Germinal center (tissue), 1 donor: ENCODE measurements around the gene MAGED2.
"Not testable (repeated sequence)": the region's sequence is repeated elsewhere in the genome, so short reads cannot be mapped to it uniquely, and the experiment has no call there.

Experiments
- DNase-seq: peaks from one replicate; pipeline ENCODE4 v3.0.0; 2012; ENCODE audit warnings: mixed read lengths, low spot score

Gene MAGED2

GRCh38 chrX:54807524-54808108, at the start of gene MAGED2:
MAGED2 (plus strand) TSS chrX:54807745; CDS start chrX:54809332, 1,587 bp downstream.
- peak; percentile 12 for DNase-seq

GRCh38 chrX:54758114-54759055, 49.2 kb upstream of the MAGED2 start:
- no peak for DNase-seq

GRCh38 chrX:54774391-54775094, 33.0 kb upstream of the MAGED2 start:
- not testable (repeated sequence) for DNase-seq

- no peak for DNase-seq
Measured at GRCh38 chrX:54776061-54776460, 31.5 kb upstream of the MAGED2 start.

GRCh38 chrX:54776987-54777672, 30.4 kb upstream of the MAGED2 start:
- no peak for DNase-seq

- no peak for DNase-seq
Measured at GRCh38 chrX:54785901-54786300, 21.6 kb upstream of the MAGED2 start.

- DNase-seq = peak; percentile 2
Measured at GRCh38 chrX:54786967-54787366, 20.6 kb upstream of the MAGED2 start.

- no peak for DNase-seq
Measured at GRCh38 chrX:54788446-54788845, 19.1 kb upstream of the MAGED2 start.

- not testable (repeated sequence) for DNase-seq
Measured at GRCh38 chrX:54789405-54789804, 18.1 kb upstream of the MAGED2 start.

- no peak for DNase-seq
Measured at GRCh38 chrX:54794028-54794427, 13.5 kb upstream of the MAGED2 start.

GRCh38 chrX:54794795-54795194, 12.8 kb upstream of the MAGED2 start:
- no peak for DNase-seq

- no peak for DNase-seq
Measured at GRCh38 chrX:54798137-54798536, 9.4 kb upstream of the MAGED2 start, which contains the start of gene ITIH6. ITIH6 (minus strand) TSS chrX:54798255; CDS start chrX:54798210, 45 bp downstream.

GRCh38 chrX:54799046-54799445, 8.5 kb upstream of the MAGED2 start:
- no peak for DNase-seq

GRCh38 chrX:54808109-54808604, 612 bp downstream of the MAGED2 start:
- no peak for DNase-seq

GRCh38 chrX:54808605-54809483, 1.3 kb downstream of the MAGED2 start:
- DNase-seq = peak; percentile 93

- DNase-seq = no peak
Measured at GRCh38 chrX:54810532-54810931, 3.0 kb downstream of the MAGED2 start.

GRCh38 chrX:54811301-54811885, 3.8 kb downstream of the MAGED2 start:
- no peak for DNase-seq

GRCh38 chrX:54812306-54812705, 4.8 kb downstream of the MAGED2 start:
- DNase-seq = no peak

GRCh38 chrX:54817220-54817820, 9.8 kb downstream of the MAGED2 start:
- no peak for DNase-seq

- DNase-seq = no peak
Measured at GRCh38 chrX:54818221-54818620, 10.7 kb downstream of the MAGED2 start.
